OCI-LY7 (cell line): ENCODE results near the gene SLIT3. TPM values are rescaled to one million over a fixed set of nuclear protein-coding genes. Genes with fewer than 3 reads are reported as not detected.

ENCODE experiments used
- BruUV-seq: library from RNA; stranded (reverse); fragments of 400-500 nt; replicated peaks from 2 replicates; lab custom pipeline; 2021; lab: Mats Ljungman, UMichigan
- CTCF ChIA-PET: fragments of 300-600 bp; sonication (Branson Sonifier 250); formaldehyde crosslinking; loops from one replicate; lab custom pipeline; 2022; ENCODE audit warnings: antibody characterized with exemption; ENCODE audit not compliant: unreplicated experiment; lab: Charles Lee
- POLR2A ChIA-PET: fragments of 300-600 bp; sonication (Branson Sonifier 250); formaldehyde crosslinking; loops from one replicate; lab custom pipeline; 2022; ENCODE audit warnings: antibody characterized with exemption; lab: Charles Lee
- DNase-seq: peaks from one replicate; pipeline ENCODE4 v3.0.0-alpha.2; 2015; ENCODE audit warnings: low spot score
- H2AFZ ChIP-seq: fragments of 200-600 bp; sonication (generic), shearing (Covaris generic); 2 replicates; pipeline ENCODE4 v1.6.1; 2014; ENCODE audit warnings: mild to moderate bottlenecking, antibody characterized with exemption, low read length, moderate library complexity
- H3K27ac ChIP-seq: fragments of 200-600 bp; sonication (generic); 2 replicates; pipeline ENCODE4 v1.5.1; 2014; ENCODE audit warnings: mixed run types, low read depth, mild to moderate bottlenecking, moderate library complexity, low read length, inconsistent platforms; ENCODE audit not compliant: poor library complexity, severe bottlenecking
- H3K36me3 ChIP-seq: fragments of 200-600 bp; sonication (generic); 2 replicates; pipeline ENCODE4 v1.6.1; 2014; ENCODE audit warnings: mild to moderate bottlenecking, antibody characterized with exemption, low read length, moderate library complexity, mixed read lengths; ENCODE audit not compliant: insufficient read depth
- H3K4me1 ChIP-seq: fragments of 200-600 bp; sonication (generic); 2 replicates; pipeline ENCODE4 v1.5.1; 2014; ENCODE audit warnings: mild to moderate bottlenecking, low read length; ENCODE audit not compliant: insufficient read depth, poor library complexity, severe bottlenecking
- H3K4me2 ChIP-seq: fragments of 200-600 bp; sonication (generic); 2 replicates; pipeline ENCODE4 v1.6.1; 2014; ENCODE audit warnings: mild to moderate bottlenecking, low read length
- H3K4me3 ChIP-seq: fragments of 200-600 bp; sonication (generic); 2 replicates; pipeline ENCODE4 v1.5.1; 2014; ENCODE audit warnings: mild to moderate bottlenecking, low read depth, low read length; ENCODE audit not compliant: poor library complexity, severe bottlenecking
- H3K79me2 ChIP-seq: fragments of 200-600 bp; sonication (generic); 2 replicates; pipeline ENCODE4 v1.6.1; 2016; ENCODE audit warnings: low read depth, mild to moderate bottlenecking, low read length, moderate library complexity, mixed read lengths; ENCODE audit not compliant: insufficient read depth
- H3K9me2 ChIP-seq: fragments of 200-600 bp; sonication (generic); 2 replicates; pipeline ENCODE4 v1.6.1; 2016; ENCODE audit warnings: mild to moderate bottlenecking, low read length, mixed read lengths; ENCODE audit not compliant: insufficient read depth
- H3K9me3 ChIP-seq: fragments of 200-600 bp; sonication (generic); 2 replicates; pipeline ENCODE4 v1.6.1; 2014; ENCODE audit warnings: mild to moderate bottlenecking, mixed run types, low read length, mixed read lengths
- H4K20me1 ChIP-seq: fragments of 200-600 bp; sonication (generic); 2 replicates; pipeline ENCODE4 v1.6.1; 2014; ENCODE audit warnings: mild to moderate bottlenecking, antibody characterized with exemption, low read length, moderate library complexity, mixed read lengths; ENCODE audit not compliant: insufficient read depth
- CTCF ChIP-seq: fragments of 200-600 bp; sonication (generic); conservative IDR thresholded peaks from 2 replicates; pipeline ENCODE4 v1.5.1; 2014; ENCODE audit warnings: mild to moderate bottlenecking, antibody characterized with exemption, low read length, moderate library complexity, mixed read lengths
- EZH2phosphoT487 ChIP-seq: fragments of 200-600 bp; sonication (generic); IDR thresholded peaks from 2 replicates; pipeline ENCODE4 v1.6.1; 2018; ENCODE audit warnings: low read depth, borderline replicate concordance, mild to moderate bottlenecking, mixed run types, antibody characterized with exemption, low read length, moderate library complexity, mixed read lengths
- intact Hi-C: fragments of 100-400 bp; cut with micrococcal nuclease; formaldehyde crosslinking; loops from one replicate; pipeline ENCODE4 v1.10.0; 2022; ENCODE audit not compliant: unreplicated experiment
- total RNA-seq, 2 experiments: library from RNA; depleted of rRNA in 1 of 2; stranded (reverse); fragments of >200 nt in 1 of 2; shearing (Covaris generic) in 1 of 2; gene quantifications; 2 replicates each; pipeline ENCODE4 v1.2.3, GENCODE V29; 2014 to 2022

Gene SLIT3
- total RNA-seq, 2 experiments from 2014 or later = not detected

GRCh38 chr5:168672888-168673287, 628.1 kb downstream of the SLIT3 start:
- CTCF ChIA-PET = no interaction called here
- no peaks in the 10 kb centered on the region for H3K79me2 ChIP-seq

GRCh38 chr5:168672016-168672415, 628.9 kb downstream of the SLIT3 start:
- CTCF ChIA-PET = no interaction called here
- no peak for DNase-seq
- BruUV-seq = no TSS peak
- TF ChIP-seq EZH2phosphoT487 = no peak
- TF ChIP-seq CTCF = no peak
- no peak overlapping the region for H2AFZ ChIP-seq
- H3K27ac ChIP-seq = no peak overlapping the region
- POLR2A ChIA-PET = interaction anchor here (0.9 kb wide), 1 partner anchor 10 kb away, joined by 3 read pairs; no protein-coding TSS in a partner anchor
- H3K9me2 ChIP-seq = no peaks in the 10 kb centered on the region
- no peak overlapping the region for H3K4me3 ChIP-seq
- H3K4me2 ChIP-seq = no peak overlapping the region
- no peaks in the 10 kb centered on the region for H4K20me1 ChIP-seq
- no peaks in the 10 kb centered on the region for H3K79me2 ChIP-seq
- no peaks in the 10 kb centered on the region for H3K9me3 ChIP-seq
- H3K36me3 ChIP-seq = no peaks in the 10 kb centered on the region
- intact Hi-C loops = no loop called here
- H3K4me1 ChIP-seq = no peaks in the 10 kb centered on the region

More at GRCh38 chr5:168672888-168673287, 628.1 kb downstream of the SLIT3 start:
- no peak for DNase-seq
- intact Hi-C loops = no loop called here
- H3K9me2 ChIP-seq = no peaks in the 10 kb centered on the region
- no peaks in the 10 kb centered on the region for H3K9me3 ChIP-seq
- H3K4me1 ChIP-seq = no peaks in the 10 kb centered on the region
- no peaks in the 10 kb centered on the region for H4K20me1 ChIP-seq
- TF ChIP-seq EZH2phosphoT487 = no peak
- no peak for TF ChIP-seq CTCF
- BruUV-seq = no TSS peak
- no peak overlapping the region for H2AFZ ChIP-seq
- H3K4me2 ChIP-seq = no peak overlapping the region
- no peak overlapping the region for H3K27ac ChIP-seq
- no peak overlapping the region for H3K4me3 ChIP-seq
- no peaks in the 10 kb centered on the region for H3K36me3 ChIP-seq
- POLR2A ChIA-PET = no interaction called here

GRCh38 chr5:168670881-168671575, 629.9 kb downstream of the SLIT3 start:
- H3K4me3 ChIP-seq = no peak overlapping the region
- H3K9me3 ChIP-seq = no peaks in the 10 kb centered on the region
- H3K4me2 ChIP-seq = no peak overlapping the region
- no peak overlapping the region for H2AFZ ChIP-seq
- DNase-seq = no peak
- H3K36me3 ChIP-seq = no peaks in the 10 kb centered on the region
- no peak for TF ChIP-seq CTCF
- no peak for TF ChIP-seq EZH2phosphoT487
- H3K79me2 ChIP-seq = no peaks in the 10 kb centered on the region
- ChIA-PET POLR2A (no interaction called here), CTCF (no interaction called here)
- intact Hi-C loops = no loop called here
- no peak overlapping the region for H3K27ac ChIP-seq
- H3K9me2 ChIP-seq = no peaks in the 10 kb centered on the region
- H3K4me1 ChIP-seq = no peaks in the 10 kb centered on the region
- no TSS peak for BruUV-seq
- H4K20me1 ChIP-seq = no peaks in the 10 kb centered on the region
